Spleen (tissue), 7 donors: ENCODE data around the gene TRIM50.

Experiments used
- POLR2A ChIP-seq, 3 donors: fragments of 450-650 bp; IDR thresholded peaks; one replicate each; pipeline ENCODE4 v1.5.1; 2017; ENCODE audit warnings: antibody characterized with exemption in 3 of 3, mild to moderate bottlenecking in 1 of 3
- POLR2AphosphoS5 ChIP-seq, 3 donors: sonication (generic); formaldehyde crosslinking; IDR thresholded peaks; one replicate each; pipeline ENCODE4 v1.5.1; 2017; ENCODE audit warnings: antibody characterized with exemption in 3 of 3
- TF ChIP-seq, protein P1 (sequence below), 11 experiments: fragments of 200-600 bp in 7 of 11; fragments of 450-650 bp in 4 of 11; sonication (generic) in 4 of 11; IDR thresholded peaks in 8 of 11; conservative IDR thresholded peaks in 3 of 11; 1 replicate in 7 of 11; 2 replicates in 4 of 11; pipeline versions ENCODE4 v1.4.0 to v1.8.0; 2016 to 2021; ENCODE audit warnings: antibody characterized with exemption in 11 of 11, inconsistent platforms in 4 of 11, mild to moderate bottlenecking in 1 of 11
- donor health status: DM: no; HTN: no; CAD: no; lungs with moderate emphysema.
- donor health status: DM: no; HTN: no; CAD: no.
- donor health status: DM: no; HTN: no; CAD: no.

GRCh38 chr7:73303546-73303945 is 24.3 kb downstream of the TRIM50 start:
- TF ChIP-seq, protein P1, sequence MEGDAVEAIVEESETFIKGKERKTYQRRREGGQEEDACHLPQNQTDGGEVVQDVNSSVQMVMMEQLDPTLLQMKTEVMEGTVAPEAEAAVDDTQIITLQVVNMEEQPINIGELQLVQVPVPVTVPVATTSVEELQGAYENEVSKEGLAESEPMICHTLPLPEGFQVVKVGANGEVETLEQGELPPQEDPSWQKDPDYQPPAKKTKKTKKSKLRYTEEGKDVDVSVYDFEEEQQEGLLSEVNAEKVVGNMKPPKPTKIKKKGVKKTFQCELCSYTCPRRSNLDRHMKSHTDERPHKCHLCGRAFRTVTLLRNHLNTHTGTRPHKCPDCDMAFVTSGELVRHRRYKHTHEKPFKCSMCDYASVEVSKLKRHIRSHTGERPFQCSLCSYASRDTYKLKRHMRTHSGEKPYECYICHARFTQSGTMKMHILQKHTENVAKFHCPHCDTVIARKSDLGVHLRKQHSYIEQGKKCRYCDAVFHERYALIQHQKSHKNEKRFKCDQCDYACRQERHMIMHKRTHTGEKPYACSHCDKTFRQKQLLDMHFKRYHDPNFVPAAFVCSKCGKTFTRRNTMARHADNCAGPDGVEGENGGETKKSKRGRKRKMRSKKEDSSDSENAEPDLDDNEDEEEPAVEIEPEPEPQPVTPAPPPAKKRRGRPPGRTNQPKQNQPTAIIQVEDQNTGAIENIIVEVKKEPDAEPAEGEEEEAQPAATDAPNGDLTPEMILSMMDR (IDR thresholded peaks at IDR 0.05 in 8 of 11, conservative IDR thresholded peaks at IDR 0.05 in 3 of 11) = no peak
- TF ChIP-seq POLR2AphosphoS5 (IDR thresholded peaks at IDR 0.05) (no peak), POLR2A (IDR thresholded peaks at IDR 0.05) (no peak)
